Mesendoderm (in vitro differentiated cells): ENCODE data around the gene PLXNC1.
A peak's percentile ranks its signal among the peaks of the same experiment; 100 is the strongest.

Experiments
- DNase-seq: peaks from one replicate; pipeline ENCODE4 v3.0.0; 2013
- H2AK5ac ChIP-seq: 2 replicates; pipeline ENCODE4 v1.6.1; 2013; ENCODE audit warnings: low read length, inconsistent platforms
- H2BK120ac ChIP-seq: 2 replicates; pipeline ENCODE4 v1.6.1; 2013; ENCODE audit warnings: low read depth, mild to moderate bottlenecking, low read length, moderate library complexity, mixed read lengths
- H2BK15ac ChIP-seq: replicated peaks from 2 replicates; pipeline ENCODE4 v1.6.1; 2013; ENCODE audit warnings: low read depth, mild to moderate bottlenecking, moderate library complexity
- H2BK5ac ChIP-seq: 2 replicates; pipeline ENCODE4 v1.6.1; 2013; ENCODE audit warnings: low read length, inconsistent platforms
- H3K18ac ChIP-seq: 2 replicates; pipeline ENCODE4 v1.6.1; 2013; ENCODE audit warnings: mild to moderate bottlenecking, low read length, mixed read lengths
- H3K23ac ChIP-seq: one replicate; pipeline ENCODE4 v1.6.1; 2013; ENCODE audit warnings: low read length
- H3K27ac ChIP-seq: 2 replicates; pipeline ENCODE4 v1.5.1; 2013; ENCODE audit warnings: low read depth, mild to moderate bottlenecking, inconsistent platforms, low read length, moderate library complexity
- H3K27me3 ChIP-seq: 2 replicates; pipeline ENCODE4 v1.6.1; 2013; ENCODE audit warnings: low read length, control low read depth, mild to moderate bottlenecking, inconsistent platforms; ENCODE audit not compliant: insufficient read depth, poor library complexity
- H3K36me3 ChIP-seq: 2 replicates; pipeline ENCODE4 v1.6.1; 2013; ENCODE audit warnings: low read length, inconsistent platforms; ENCODE audit not compliant: control insufficient read depth, insufficient read depth
- H3K4ac ChIP-seq: one replicate; pipeline ENCODE4 v1.6.1; 2013; ENCODE audit warnings: low read depth, mild to moderate bottlenecking, low read length, moderate library complexity
- H3K4me1 ChIP-seq: 2 replicates; pipeline ENCODE4 v1.6.1; 2013; ENCODE audit warnings: low read depth, low read length, inconsistent platforms; ENCODE audit not compliant: control insufficient read depth
- H3K4me2 ChIP-seq: 2 replicates; pipeline ENCODE4 v1.6.1; 2013; ENCODE audit warnings: low read length
- H3K4me3 ChIP-seq: 2 replicates; pipeline ENCODE4 v1.5.1; 2013; ENCODE audit warnings: mild to moderate bottlenecking, low read length
- H3K56ac ChIP-seq: one replicate; pipeline ENCODE4 v1.6.1; 2013; ENCODE audit warnings: low read length
- H3K79me1 ChIP-seq: 2 replicates; pipeline ENCODE4 v1.6.1; 2013; ENCODE audit warnings: low read length, inconsistent platforms
- H3K79me2 ChIP-seq: 2 replicates; pipeline ENCODE4 v1.6.1; 2013; ENCODE audit warnings: mild to moderate bottlenecking, low read length; ENCODE audit not compliant: control insufficient read depth, insufficient read depth
- H3K9ac ChIP-seq: 2 replicates; pipeline ENCODE4 v1.6.1; 2013; ENCODE audit warnings: low read length, inconsistent platforms
- H4K5ac ChIP-seq: one replicate; pipeline ENCODE4 v1.6.1; 2013; ENCODE audit warnings: low read length
- H4K8ac ChIP-seq: one replicate; pipeline ENCODE4 v1.6.1; 2013; ENCODE audit warnings: low read depth, mild to moderate bottlenecking, control low read depth, low read length, moderate library complexity
- WGBS: extraction: QIAGEN DNeasy Blood & Tissue Kit; methylation state at CpG from one replicate; pipeline ENCODE4 v1.1.7; 2013; ENCODE audit warnings: low lambda C conversion rate, missing lambda C conversion rate; ENCODE audit not compliant: insufficient coverage; ENCODE audit errors: extremely low coverage; 5-methylcytosine and 5-hydroxymethylcytosine counted together

PLXNC1 gene

GRCh38 chr12:94143951-94144350, 4.4 kb upstream of the PLXNC1 start:
- Histone ChIP-seq H3K79me1 (no peaks in the 10 kb centered on the region), H3K27me3 (peaks cover 11% of the 10 kb centered on the region), H3K27ac (no peak overlapping the region), H3K18ac (no peak overlapping the region), H3K79me2 (no peaks in the 10 kb centered on the region), H2BK120ac (no peak overlapping the region), H4K8ac (no peak overlapping the region), H3K4me1 (no peaks in the 10 kb centered on the region), H3K4me2 (no peak overlapping the region), H3K36me3 (no peaks in the 10 kb centered on the region), H3K4ac (no peak overlapping the region), H2BK15ac (no peak overlapping the region), H3K56ac (no peak overlapping the region), H3K4me3 (no peak overlapping the region), H2BK5ac (no peak overlapping the region), H4K5ac (no peak overlapping the region), H2AK5ac (no peak overlapping the region), H3K9ac (no peak overlapping the region), H3K23ac (no peak overlapping the region)
- no peak for DNase-seq
- no CpG with 5 or more reads among the region's 5 CpGs for WGBS

- Histone ChIP-seq H3K79me2 (no peaks in the 10 kb centered on the region), H3K79me1 (no peaks in the 10 kb centered on the region), H3K4me3 (no peak overlapping the region), H3K56ac (no peak overlapping the region), H3K18ac (no peak overlapping the region), H3K9ac (no peak overlapping the region), H2AK5ac (no peak overlapping the region), H4K8ac (no peak overlapping the region), H3K4me1 (no peaks in the 10 kb centered on the region), H3K23ac (no peak overlapping the region), H4K5ac (no peak overlapping the region), H3K4ac (no peak overlapping the region), H2BK5ac (no peak overlapping the region), H3K27ac (no peak overlapping the region), H2BK120ac (no peak overlapping the region), H2BK15ac (no peak overlapping the region), H3K27me3 (peaks cover 12% of the 10 kb centered on the region), H3K4me2 (no peak overlapping the region), H3K36me3 (no peaks in the 10 kb centered on the region)
- no CpG with 5 or more reads among the region's 3 CpGs for WGBS
- DNase-seq, result no peak
Observed at GRCh38 chr12:94144781-94145180, 3.6 kb upstream of the PLXNC1 start.

GRCh38 chr12:94145191-94145983, 3.0 kb upstream of the PLXNC1 start:
- Histone ChIP-seq H2AK5ac (no peak overlapping the region), H3K27ac (no peak overlapping the region), H3K56ac (no peak overlapping the region), H3K4ac (no peak overlapping the region), H2BK15ac (no peak overlapping the region), H3K4me3 (no peak overlapping the region), H2BK5ac (no peak overlapping the region), H4K5ac (no peak overlapping the region), H3K27me3 (peaks cover 17% of the 10 kb centered on the region), H3K79me2 (no peaks in the 10 kb centered on the region), H3K4me1 (no peaks in the 10 kb centered on the region), H2BK120ac (no peak overlapping the region), H3K36me3 (no peaks in the 10 kb centered on the region), H3K18ac (no peak overlapping the region), H4K8ac (no peak overlapping the region), H3K4me2 (no peak overlapping the region), H3K9ac (no peak overlapping the region), H3K79me1 (no peaks in the 10 kb centered on the region), H3K23ac (no peak overlapping the region)
- no CpG with 5 or more reads among the region's 12 CpGs for WGBS
- DNase-seq, result no peak

GRCh38 chr12:94146166-94146936, 2.0 kb upstream of the PLXNC1 start:
- peaks cover 21% of the 10 kb centered on the region for H3K27me3 ChIP-seq
- no peak overlapping the region for H3K18ac ChIP-seq
- no peaks in the 10 kb centered on the region for H3K79me2 ChIP-seq
- no peak overlapping the region for H3K4ac ChIP-seq
- no peak overlapping the region for H4K5ac ChIP-seq
- H3K4me3 ChIP-seq, result no peak overlapping the region
- no peak overlapping the region for H3K4me2 ChIP-seq
- H3K4me1 ChIP-seq, result no peaks in the 10 kb centered on the region
- no peak overlapping the region for H2BK120ac ChIP-seq
- no peak overlapping the region for H3K27ac ChIP-seq
- no peak overlapping the region for H3K9ac ChIP-seq
- no peak overlapping the region for H2AK5ac ChIP-seq
- H2BK15ac ChIP-seq, result no peak overlapping the region
- no peaks in the 10 kb centered on the region for H3K36me3 ChIP-seq
- DNase-seq, result no peak
- H2BK5ac ChIP-seq, result no peak overlapping the region
- H4K8ac ChIP-seq, result no peak overlapping the region
- no CpG with 5 or more reads among the region's 9 CpGs for WGBS
- no peak overlapping the region for H3K23ac ChIP-seq
- H3K79me1 ChIP-seq, result no peaks in the 10 kb centered on the region
- H3K56ac ChIP-seq, result no peak overlapping the region

GRCh38 chr12:94147387-94147990, 888 bp upstream of the PLXNC1 start:
- no CpG with 5 or more reads among the region's 13 CpGs for WGBS
- no peak overlapping the region for H2BK15ac ChIP-seq
- H4K8ac ChIP-seq, result no peak overlapping the region
- H3K79me2 ChIP-seq, result no peaks in the 10 kb centered on the region
- H3K4me3 ChIP-seq, result no peak overlapping the region
- no peak overlapping the region for H3K27ac ChIP-seq
- H3K9ac ChIP-seq, result no peak overlapping the region
- no peak overlapping the region for H2BK5ac ChIP-seq
- no peak overlapping the region for H2BK120ac ChIP-seq
- H3K18ac ChIP-seq, result no peak overlapping the region
- H3K4me2 ChIP-seq, result peak overlapping the region; percentile 62
- no peak overlapping the region for H2AK5ac ChIP-seq
- no peaks in the 10 kb centered on the region for H3K79me1 ChIP-seq
- no peak overlapping the region for H3K4ac ChIP-seq
- DNase-seq, result no peak
- H4K5ac ChIP-seq, result no peak overlapping the region
- no peaks in the 10 kb centered on the region for H3K36me3 ChIP-seq
- H3K4me1 ChIP-seq, result no peaks in the 10 kb centered on the region
- H3K23ac ChIP-seq, result no peak overlapping the region
- H3K27me3 ChIP-seq, result peaks cover 24% of the 10 kb centered on the region
- H3K56ac ChIP-seq, result no peak overlapping the region
